ENCODE results near the gene APP. TPM values are rescaled to one million over a fixed set of nuclear protein-coding genes. Genes with fewer than 3 reads are reported as not detected.
A peak's percentile ranks its signal among the peaks of the same experiment; 100 is the strongest.

APP gene
- total RNA-seq, 1 experiment from 2014 or later: 531 TPM

DNA sequence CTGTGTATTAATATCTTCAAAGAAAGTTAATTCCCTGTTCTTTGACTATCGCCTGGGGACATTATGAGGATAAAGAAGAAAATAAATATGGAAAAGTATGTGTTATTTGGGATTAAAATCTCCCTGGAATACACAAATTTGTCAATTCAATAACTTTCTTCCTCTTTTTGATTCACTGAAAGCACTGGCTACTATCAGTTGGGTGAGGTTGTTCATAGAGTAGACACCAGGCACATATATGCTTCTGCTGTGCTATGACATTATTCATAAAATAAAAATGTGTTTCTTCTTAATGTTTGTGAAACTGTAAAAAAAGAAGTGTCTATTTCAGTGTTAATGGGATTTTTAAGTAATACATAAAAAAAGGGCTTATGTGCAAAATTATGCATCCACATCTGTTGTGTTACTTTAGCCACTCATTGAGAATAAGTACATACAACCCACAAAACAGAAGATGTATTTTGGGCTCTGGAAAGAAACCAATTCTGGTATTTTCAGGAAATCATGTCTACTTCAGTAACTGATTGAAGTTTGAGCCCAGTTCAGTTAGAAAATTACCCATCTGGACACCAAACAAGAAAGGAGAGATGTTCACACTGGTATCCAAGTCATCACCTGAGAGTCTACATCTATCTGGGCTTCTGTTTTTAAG is 266.4 kb downstream of the APP start:
- ChIA-PET POLR2A (ENCODE audit: low non-redundant PET) (interaction anchor here (0.7 kb wide), 1 partner anchor 391 kb away, joined by 4 read pairs; no protein-coding TSS in a partner anchor), CTCF (no interaction called here)
- H3K9me3 ChIP-seq (ENCODE audit: low read depth, low read length, poor library complexity, severe bottlenecking): no peaks in the 10 kb centered on the region
- no peak overlapping the region for H3K27ac ChIP-seq (ENCODE audit: low read depth, low read length, poor library complexity, severe bottlenecking)
- peaks cover 32% of the 10 kb centered on the region for H3K4me1 ChIP-seq (ENCODE audit: insufficient read depth, low read length, poor library complexity, severe bottlenecking)
- intact Hi-C loops (cut with micrococcal nuclease; ENCODE audit: unreplicated experiment): loop anchor here (10.0 kb wide), 2 partner anchors 111 to 171 kb away; no protein-coding TSS in a partner anchor
- TF ChIP-seq, protein P1, sequence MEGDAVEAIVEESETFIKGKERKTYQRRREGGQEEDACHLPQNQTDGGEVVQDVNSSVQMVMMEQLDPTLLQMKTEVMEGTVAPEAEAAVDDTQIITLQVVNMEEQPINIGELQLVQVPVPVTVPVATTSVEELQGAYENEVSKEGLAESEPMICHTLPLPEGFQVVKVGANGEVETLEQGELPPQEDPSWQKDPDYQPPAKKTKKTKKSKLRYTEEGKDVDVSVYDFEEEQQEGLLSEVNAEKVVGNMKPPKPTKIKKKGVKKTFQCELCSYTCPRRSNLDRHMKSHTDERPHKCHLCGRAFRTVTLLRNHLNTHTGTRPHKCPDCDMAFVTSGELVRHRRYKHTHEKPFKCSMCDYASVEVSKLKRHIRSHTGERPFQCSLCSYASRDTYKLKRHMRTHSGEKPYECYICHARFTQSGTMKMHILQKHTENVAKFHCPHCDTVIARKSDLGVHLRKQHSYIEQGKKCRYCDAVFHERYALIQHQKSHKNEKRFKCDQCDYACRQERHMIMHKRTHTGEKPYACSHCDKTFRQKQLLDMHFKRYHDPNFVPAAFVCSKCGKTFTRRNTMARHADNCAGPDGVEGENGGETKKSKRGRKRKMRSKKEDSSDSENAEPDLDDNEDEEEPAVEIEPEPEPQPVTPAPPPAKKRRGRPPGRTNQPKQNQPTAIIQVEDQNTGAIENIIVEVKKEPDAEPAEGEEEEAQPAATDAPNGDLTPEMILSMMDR (conservative IDR thresholded peaks at IDR 0.05; ENCODE audit: low read depth, low read length): no peak
- TF ChIP-seq EZH2 (IDR thresholded peaks at IDR 0.05; ENCODE audit: borderline replicate concordance, low read depth, low read length, poor library complexity, severe bottlenecking): no peak
- no peaks in the 10 kb centered on the region for H3K36me3 ChIP-seq (ENCODE audit: insufficient read depth, low read length, poor library complexity, severe bottlenecking)
- BruUV-seq (replicated peaks): no TSS peak
- no peaks in the 10 kb centered on the region for H3K27me3 ChIP-seq (replicated peaks; ENCODE audit: insufficient read depth, low read depth, low read length, poor library complexity)
- DNase-seq (ENCODE audit: low spot score): no peak
- no peak overlapping the region for H3K4me3 ChIP-seq (ENCODE audit: low read depth, low read length, poor library complexity, severe bottlenecking)

DNA sequence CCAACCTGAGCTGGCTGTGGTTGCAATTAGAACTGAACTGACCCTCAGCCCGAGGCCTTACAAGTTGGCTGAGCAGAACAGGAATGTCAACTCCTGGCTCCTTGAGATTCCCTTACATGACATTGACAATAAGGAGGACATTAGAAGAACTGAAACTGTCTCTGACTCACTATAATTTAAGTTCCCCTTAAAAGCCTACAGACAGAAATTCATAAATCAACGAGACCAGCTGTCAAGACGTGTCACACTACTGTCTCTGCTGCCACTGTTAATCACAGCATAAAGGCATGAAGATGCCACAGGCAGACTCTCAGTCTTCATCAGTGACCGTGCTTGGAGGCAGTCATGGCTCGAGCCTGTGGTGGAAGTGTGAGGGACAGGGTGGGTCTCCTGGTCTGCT is 267.0 kb downstream of the APP start:
- Histone ChIP-seq H3K9me3 (ENCODE audit: low read depth, low read length, poor library complexity, severe bottlenecking) (no peaks in the 10 kb centered on the region), H3K36me3 (ENCODE audit: insufficient read depth, low read length, poor library complexity, severe bottlenecking) (no peaks in the 10 kb centered on the region)

DNA sequence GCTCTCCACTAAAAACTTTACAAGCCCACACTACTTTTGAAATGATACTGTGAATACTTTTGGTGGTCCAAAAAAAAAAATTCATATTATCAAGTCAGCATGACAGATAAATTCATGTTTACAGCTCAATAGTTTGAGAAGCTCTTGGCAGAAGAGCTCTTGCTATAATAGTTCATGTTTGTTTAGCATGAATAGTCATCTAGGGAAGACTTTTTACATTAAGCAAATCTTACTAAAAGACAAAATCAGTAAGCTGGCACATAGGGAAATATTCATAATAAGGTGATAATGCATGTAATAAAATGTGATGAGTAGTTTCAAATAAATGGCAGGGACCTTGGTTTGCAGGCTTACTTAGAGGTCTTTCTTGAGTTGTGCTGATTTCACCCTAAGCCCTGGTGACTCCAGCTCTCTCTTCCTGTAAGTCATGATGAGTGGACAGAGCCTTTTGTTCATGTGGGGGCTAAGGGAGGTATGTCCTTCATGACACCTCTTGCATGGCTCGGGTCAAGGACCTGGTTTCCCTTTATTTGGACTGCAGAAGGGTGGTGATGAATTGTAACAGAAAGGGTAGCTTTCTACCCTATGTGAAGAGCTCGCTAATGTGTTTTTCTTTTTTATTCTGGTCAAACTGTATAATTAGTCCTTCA is 269.1 kb downstream of the APP start:
- BruUV-seq (replicated peaks): no TSS peak
- TF ChIP-seq EZH2 (IDR thresholded peaks at IDR 0.05; ENCODE audit: borderline replicate concordance, low read depth, low read length, poor library complexity, severe bottlenecking): no peak
- TF ChIP-seq, protein P1 (conservative IDR thresholded peaks at IDR 0.05; ENCODE audit: low read depth, low read length): no peak
- no peak overlapping the region for H3K27ac ChIP-seq (ENCODE audit: low read depth, low read length, poor library complexity, severe bottlenecking)
- CTCF ChIA-PET: interaction anchor here (0.7 kb wide), 1 partner anchor 280 kb away, joined by 14 read pairs; no protein-coding TSS in a partner anchor
- H3K27me3 ChIP-seq (replicated peaks; ENCODE audit: insufficient read depth, low read depth, low read length, poor library complexity): no peaks in the 10 kb centered on the region
- intact Hi-C loops (cut with micrococcal nuclease; ENCODE audit: unreplicated experiment): loop anchor here (10.0 kb wide), 2 partner anchors 113 to 173 kb away; no protein-coding TSS in a partner anchor
- peaks cover 59% of the 10 kb centered on the region for H3K4me1 ChIP-seq (ENCODE audit: insufficient read depth, low read length, poor library complexity, severe bottlenecking)
- no peak for DNase-seq (ENCODE audit: low spot score)
- H3K4me3 ChIP-seq (ENCODE audit: low read depth, low read length, poor library complexity, severe bottlenecking): no peak overlapping the region
- no peaks in the 10 kb centered on the region for H3K9me3 ChIP-seq (ENCODE audit: low read depth, low read length, poor library complexity, severe bottlenecking)
- H3K36me3 ChIP-seq (ENCODE audit: insufficient read depth, low read length, poor library complexity, severe bottlenecking): no peaks in the 10 kb centered on the region
- POLR2A ChIA-PET (ENCODE audit: low non-redundant PET): no interaction called here

More for the DNA sequence above, 267.0 kb downstream of the APP start:
- BruUV-seq (replicated peaks): no TSS peak
- Histone ChIP-seq H3K27ac (ENCODE audit: low read depth, low read length, poor library complexity, severe bottlenecking) (no peak overlapping the region), H3K4me3 (ENCODE audit: low read depth, low read length, poor library complexity, severe bottlenecking) (no peak overlapping the region), H3K4me1 (ENCODE audit: insufficient read depth, low read length, poor library complexity, severe bottlenecking) (peaks cover 37% of the 10 kb centered on the region), H3K27me3 (replicated peaks; ENCODE audit: insufficient read depth, low read depth, low read length, poor library complexity) (no peaks in the 10 kb centered on the region)
- TF ChIP-seq EZH2 (IDR thresholded peaks at IDR 0.05; ENCODE audit: borderline replicate concordance, low read depth, low read length, poor library complexity, severe bottlenecking): no peak
- TF ChIP-seq, protein P1 (conservative IDR thresholded peaks at IDR 0.05; ENCODE audit: low read depth, low read length): no peak
- intact Hi-C loops (cut with micrococcal nuclease; ENCODE audit: unreplicated experiment): loop anchor here (10.0 kb wide), 2 partner anchors 111 to 171 kb away; no protein-coding TSS in a partner anchor
- CTCF ChIA-PET: no interaction called here
- POLR2A ChIA-PET (ENCODE audit: low non-redundant PET): no interaction called here
- DNase-seq (ENCODE audit: low spot score): peak; percentile 77

All from A673 (cell line).